TTC549 (cell line): ENCODE measurements around the gene ZNF385D.
"Not testable (repeated sequence)": the region's sequence is repeated elsewhere in the genome, so short reads cannot be mapped to it uniquely, and the experiment has no call there.

Experiments used
- FAIRE-seq: peaks from 2 replicates; lab custom pipeline; 2012; peaks lifted over from hg19 to GRCh38; lab: Jason Lieb, UNC

Gene ZNF385D

GRCh38 chr3:21441821-21442220 lies 309.2 kb downstream of the ZNF385D start:
- no peak for FAIRE-seq

GRCh38 chr3:21436835-21437234 lies 314.2 kb downstream of the ZNF385D start:
- FAIRE-seq, result no peak

- no peak for FAIRE-seq
Measured at GRCh38 chr3:21435871-21436270, 315.1 kb downstream of the ZNF385D start.

- FAIRE-seq, result no peak
Measured at GRCh38 chr3:21434310-21434709, 316.7 kb downstream of the ZNF385D start.

- FAIRE-seq, result no peak
Measured at GRCh38 chr3:21433751-21434150, 317.3 kb downstream of the ZNF385D start.

GRCh38 chr3:21426920-21427319 lies 324.1 kb downstream of the ZNF385D start:
- no peak for FAIRE-seq

GRCh38 chr3:21425715-21426114 lies 325.3 kb downstream of the ZNF385D start:
- no peak for FAIRE-seq

GRCh38 chr3:21421096-21421495 lies 329.9 kb downstream of the ZNF385D start:
- no peak for FAIRE-seq

GRCh38 chr3:21417991-21418390 lies 333.0 kb downstream of the ZNF385D start:
- no peak for FAIRE-seq

GRCh38 chr3:21414506-21414905 lies 336.5 kb downstream of the ZNF385D start:
- FAIRE-seq, result no peak

GRCh38 chr3:21411058-21411457 lies 340.0 kb downstream of the ZNF385D start:
- no peak for FAIRE-seq

GRCh38 chr3:21409401-21409800 lies 341.6 kb downstream of the ZNF385D start:
- no peak for FAIRE-seq

- FAIRE-seq, result no peak
Measured at GRCh38 chr3:21407743-21408142, 343.3 kb downstream of the ZNF385D start.

- no peak for FAIRE-seq
Measured at GRCh38 chr3:21405671-21406667, 345.0 kb downstream of the ZNF385D start.

- FAIRE-seq, result no peak
Measured at GRCh38 chr3:21398461-21398860, 352.5 kb downstream of the ZNF385D start.

GRCh38 chr3:21393683-21394311 lies 357.2 kb downstream of the ZNF385D start:
- no peak for FAIRE-seq

- no peak for FAIRE-seq
Measured at GRCh38 chr3:21392526-21392925, 358.5 kb downstream of the ZNF385D start.

GRCh38 chr3:21390856-21391255 lies 360.2 kb downstream of the ZNF385D start:
- FAIRE-seq, result no peak

GRCh38 chr3:21390136-21390535 lies 360.9 kb downstream of the ZNF385D start:
- no peak for FAIRE-seq

- FAIRE-seq, result not testable (repeated sequence)
Measured at GRCh38 chr3:21387142-21387826, 363.7 kb downstream of the ZNF385D start.

- not testable (repeated sequence) for FAIRE-seq
Measured at GRCh38 chr3:21378036-21378435, 373.0 kb downstream of the ZNF385D start.

- FAIRE-seq, result no peak
Measured at GRCh38 chr3:21377071-21377769, 373.8 kb downstream of the ZNF385D start.
